Ovary (tissue), 10 donors: Measurements from ENCODE around the gene C8G. TPM values are rescaled to one million over a fixed set of nuclear protein-coding genes. Genes with fewer than 3 reads are reported as not detected.

ENCODE experiments used
- DNase-seq, 5 donors: peaks; one replicate each; pipeline ENCODE4 v3.0.0-alpha.2; 2019 to 2020
- H3K27ac ChIP-seq, 2 donors: fragments of 200-600 bp; one replicate each; pipeline versions ENCODE4 v1.5.1 to v1.8.0; 2019 to 2022
- H3K27me3 ChIP-seq: fragments of 200-600 bp; one replicate; pipeline ENCODE4 v1.8.0; 2022
- H3K36me3 ChIP-seq: fragments of 200-600 bp; sonication (generic); one replicate; pipeline ENCODE4 v1.5.1; 2019
- H3K4me1 ChIP-seq: one replicate; pipeline ENCODE4 v1.8.1; 2013; ENCODE audit warnings: mild to moderate bottlenecking, moderate library complexity; ENCODE audit not compliant: insufficient read depth
- H3K4me3 ChIP-seq: fragments of 200-600 bp; sonication (generic); one replicate; pipeline ENCODE4 v1.5.1; 2017
- H3K9me3 ChIP-seq, 2 donors: fragments of 200-600 bp in 1 of 2; sonication (generic) in 1 of 2; one replicate each; pipeline versions ENCODE4 v1.5.1 to v1.8.1; 2013 to 2019; ENCODE audit warnings: mild to moderate bottlenecking in 1 of 2, moderate library complexity in 1 of 2
- EP300 ChIP-seq: sonication (generic); formaldehyde crosslinking; IDR thresholded peaks from one replicate; pipeline ENCODE4 v1.6.1; 2017; ENCODE audit warnings: antibody characterized with exemption
- POLR2A ChIP-seq: fragments of 450-650 bp; IDR thresholded peaks from one replicate; pipeline ENCODE4 v1.6.1; 2017; ENCODE audit warnings: antibody characterized with exemption, mild to moderate bottlenecking, moderate library complexity
- WGBS, 3 donors: extraction: QIAGEN DNeasy Blood & Tissue Kit in 1 of 3; methylation state at CpG; one replicate each; pipeline versions ENCODE4 v1.1.5 to v1.1.7; 2013 to 2017; 5-methylcytosine and 5-hydroxymethylcytosine counted together
- intact Hi-C, 4 donors: fragments of 100-400 bp; cut with DNase I; formaldehyde crosslinking; loops; one replicate each; pipeline versions ENCODE4 v1.11.0 to v1.15.1; 2022 to 2023
- long read RNA-seq, 3 donors: library from polyadenylated mRNA in 2 of 3; unstranded in 2 of 3; transcript quantifications; one replicate each; pipeline ENCODE4 v2.0.0 and lab custom pipeline, GENCODE V29; 2021 to 2026
- polyA plus RNA-seq, 2 donors: library from polyadenylated mRNA; stranded (reverse); fragments of 200-250 nt in 1 of 2; fragments of 350-450 nt in 1 of 2; fragmentation: Illumina TruSeq in 1 of 2; extraction: RNeasy Lipid Tissue Mini Kit (QIAGEN cat#74804) in 1 of 2; gene quantifications; one replicate each; pipeline ENCODE4 v1.2.3, GENCODE V29; 2013 to 2014
- total RNA-seq, 7 donors: library from RNA; depleted of rRNA in 2 of 7; stranded (reverse); fragments of >200 nt in 2 of 7; fragmentation: NEBNext Ultra II Directional in 3 of 7; extraction: Animal tissue kit (Norgen Biotek cat#: 25700) in 3 of 7; gene quantifications; one replicate each; pipeline versions ENCODE4 v1.1.0 to v1.2.4, GENCODE V29; 2016 to 2023
- TF ChIP-seq, protein P1 (sequence below), 3 donors: fragments of 450-650 bp in 2 of 3; fragments of 200-600 bp in 1 of 3; IDR thresholded peaks; one replicate each; pipeline versions ENCODE4 v1.5.1 to v1.8.0; 2016 to 2022; ENCODE audit warnings: antibody characterized with exemption in 3 of 3, mild to moderate bottlenecking in 1 of 3
- donor health status: DM: no; HTN: no; CAD: no; lungs with moderate emphysema.
- donor health status: DM: no; HTN: no; CAD: no.
- donor health status: Bipolar disorder and iron deficiency.
- donor health status: DM: yes; HTN: yes; CAD: no.
- donor health status: DM: no; HTN: no; CAD: no.
- donor health status: DM: yes; HTN: yes; CAD: no.

The C8G gene
- total RNA-seq (under 1 TPM in 1 of 7 donors, not detected in 6; 1.00 TPM), polyA plus RNA-seq (under 1 TPM in 1 of 2 donors, not detected in 1; 0.38 TPM)
- long read RNA-seq, donor 1 = 0 reads
- long read RNA-seq, donor 2 = 0 reads
- long read RNA-seq, donor 3 = 0 reads

DNA sequence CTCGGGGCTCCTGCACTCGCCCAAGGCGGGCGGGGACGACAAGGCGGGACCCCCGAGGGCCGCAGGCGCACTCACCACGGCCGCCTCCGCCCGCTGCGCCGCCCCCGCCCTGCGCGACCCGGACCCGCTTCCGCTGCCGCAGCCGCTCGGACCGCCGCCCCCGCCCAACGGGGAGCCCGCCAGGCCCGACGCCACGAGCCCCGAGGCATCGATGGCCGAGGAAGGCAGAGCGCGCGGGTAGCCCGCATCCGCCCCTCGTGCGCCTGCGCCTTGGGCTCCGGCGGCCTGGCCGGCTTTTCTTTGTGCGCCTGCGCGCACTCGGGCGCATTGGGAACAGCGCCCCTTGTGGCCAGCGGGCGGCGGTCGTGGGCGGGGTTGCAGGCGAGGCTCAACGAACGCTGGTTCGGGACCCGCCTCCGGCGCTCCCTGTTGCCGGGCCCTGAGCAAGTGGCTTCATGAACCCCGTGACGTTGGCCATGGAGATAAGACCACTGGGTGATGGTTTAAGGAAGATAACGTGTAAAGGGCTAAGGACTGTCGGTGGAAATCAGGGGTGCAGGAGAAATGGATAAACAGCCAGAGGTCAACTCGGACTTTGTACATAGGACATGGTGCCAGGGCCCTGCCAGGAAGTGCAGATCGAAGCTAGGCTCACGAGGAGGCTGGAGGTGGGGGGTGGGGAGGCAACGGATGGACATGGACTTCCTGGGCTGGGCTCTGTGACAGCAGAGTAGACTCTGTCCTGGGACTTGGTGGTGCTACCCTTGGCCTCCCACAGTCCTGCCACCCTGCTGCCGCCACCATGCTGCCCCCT lies at the start of gene C8G, which contains the start of gene FBXW5:
C8G (plus strand) TSS at position 725 of the 814 bp plus-strand sequence; CDS start at position 803, 78 bp downstream.
FBXW5 (minus strand) TSS at position 220 of the 814 bp plus-strand sequence. CDS start 655 bp downstream, outside the sequence.
- intact Hi-C loops = loop anchor here in 1 of 4 donors (5.0 to 10.0 kb wide), 2 partner anchors 57 to 100 kb away; partner anchors contain the start of genes AJM1, PHPT1 and TRAF2
- WGBS, 3 donors = 4 to 14% (median 7%) methylated on average over 23 to 74 of the region's 74 CpGs

DNA sequence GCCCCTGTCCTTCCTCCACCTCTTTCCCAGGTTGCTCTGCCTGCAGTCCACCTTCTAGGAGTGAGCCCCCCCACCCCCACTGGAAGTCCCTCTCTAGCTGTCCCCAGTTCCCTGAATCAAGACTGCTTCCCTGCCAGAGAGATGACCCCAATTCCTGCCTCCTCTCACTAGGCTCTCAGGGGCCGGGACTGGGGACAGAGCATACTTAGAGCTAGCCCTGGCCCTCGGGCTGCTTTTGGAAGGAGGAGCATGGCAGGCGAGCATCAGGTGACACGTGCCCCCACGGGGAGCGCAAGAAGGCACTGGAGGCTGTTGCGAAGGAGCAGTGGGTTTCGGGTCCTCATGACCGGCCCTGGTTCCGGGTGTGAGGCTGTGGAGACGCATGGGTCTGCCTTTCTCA lies 49.0 kb upstream of the C8G start:
- Histone ChIP-seq H3K4me1 (no peaks in the 10 kb centered on the region), H3K27me3 (no peaks in the 10 kb centered on the region), H3K36me3 (no peaks in the 10 kb centered on the region), H3K27ac (no peak overlapping the region), H3K4me3 (no peak overlapping the region), H3K9me3 (no peaks in the 10 kb centered on the region)
- WGBS, 3 donors = 82 to 87% (median 83%) methylated on average over 11 of the region's 11 CpGs
- no peak for DNase-seq
- intact Hi-C loops = loop anchor here in 1 of 4 donors (5.0 kb wide), 1 partner anchor 36 kb away; no protein-coding TSS in a partner anchor
- no peak for TF ChIP-seq EP300
- no peak for TF ChIP-seq POLR2A
- TF ChIP-seq, protein P1, sequence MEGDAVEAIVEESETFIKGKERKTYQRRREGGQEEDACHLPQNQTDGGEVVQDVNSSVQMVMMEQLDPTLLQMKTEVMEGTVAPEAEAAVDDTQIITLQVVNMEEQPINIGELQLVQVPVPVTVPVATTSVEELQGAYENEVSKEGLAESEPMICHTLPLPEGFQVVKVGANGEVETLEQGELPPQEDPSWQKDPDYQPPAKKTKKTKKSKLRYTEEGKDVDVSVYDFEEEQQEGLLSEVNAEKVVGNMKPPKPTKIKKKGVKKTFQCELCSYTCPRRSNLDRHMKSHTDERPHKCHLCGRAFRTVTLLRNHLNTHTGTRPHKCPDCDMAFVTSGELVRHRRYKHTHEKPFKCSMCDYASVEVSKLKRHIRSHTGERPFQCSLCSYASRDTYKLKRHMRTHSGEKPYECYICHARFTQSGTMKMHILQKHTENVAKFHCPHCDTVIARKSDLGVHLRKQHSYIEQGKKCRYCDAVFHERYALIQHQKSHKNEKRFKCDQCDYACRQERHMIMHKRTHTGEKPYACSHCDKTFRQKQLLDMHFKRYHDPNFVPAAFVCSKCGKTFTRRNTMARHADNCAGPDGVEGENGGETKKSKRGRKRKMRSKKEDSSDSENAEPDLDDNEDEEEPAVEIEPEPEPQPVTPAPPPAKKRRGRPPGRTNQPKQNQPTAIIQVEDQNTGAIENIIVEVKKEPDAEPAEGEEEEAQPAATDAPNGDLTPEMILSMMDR (IDR thresholded peaks at IDR 0.05) = no peak

More for the DNA sequence above, at the start of gene C8G, which contains the start of gene FBXW5:
- Histone ChIP-seq H3K27ac (peak within 1 kb of the TSS; percentile 4 to 73), H3K4me3 (peak within 1 kb of the TSS; percentile 92), H3K36me3 (no peaks in the 10 kb centered on the region), H3K4me1 (peaks cover 9% of the 10 kb centered on the region), H3K27me3 (no peaks in the 10 kb centered on the region), H3K9me3 (no peaks in the 10 kb centered on the region)
- TF ChIP-seq POLR2A (peak; percentile 47), EP300 (no peak)
- TF ChIP-seq, protein P1 (IDR thresholded peaks at IDR 0.05) = peak; percentile 99 to 100 (median 99)
- peak; percentile 93 to 97 (median 95) for DNase-seq

DNA sequence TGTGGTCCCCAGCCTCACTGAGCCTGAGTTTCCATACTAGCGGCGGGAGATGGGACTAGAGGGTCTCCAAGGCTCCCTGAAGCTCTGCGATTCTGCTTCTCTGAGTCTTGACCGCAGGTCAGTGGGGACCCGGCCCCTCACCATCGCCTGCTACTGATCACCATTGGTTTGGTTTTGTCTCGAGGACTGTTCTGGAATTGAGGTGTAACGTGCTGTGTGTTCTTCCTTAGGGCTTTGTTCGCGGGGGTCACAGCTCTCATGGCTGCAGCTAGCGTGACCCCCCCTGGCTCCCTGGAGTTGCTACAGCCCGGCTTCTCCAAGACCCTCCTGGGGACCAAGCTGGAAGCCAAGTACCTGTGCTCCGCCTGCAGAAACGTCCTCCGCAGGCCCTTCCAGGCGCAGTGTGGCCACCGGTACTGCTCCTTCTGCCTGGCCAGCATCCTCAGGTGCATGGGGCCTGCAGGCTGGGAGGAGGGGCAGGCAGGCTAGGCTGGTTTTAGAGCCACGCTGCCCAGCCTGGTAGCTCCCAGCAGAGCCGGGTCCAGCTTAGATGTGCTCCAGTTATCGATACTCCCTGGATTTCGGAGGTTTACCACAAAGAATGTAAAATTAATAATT lies 46.5 kb upstream of the C8G start:
- no peak overlapping the region for H3K4me3 ChIP-seq
- no peaks in the 10 kb centered on the region for H3K9me3 ChIP-seq
- H3K27me3 ChIP-seq = no peaks in the 10 kb centered on the region
- intact Hi-C loops = loop anchor here in 1 of 4 donors (5.0 kb wide), 1 partner anchor 34 kb away; no protein-coding TSS in a partner anchor
- peaks cover 4% of the 10 kb centered on the region for H3K4me1 ChIP-seq
- no peak for DNase-seq
- no peak overlapping the region for H3K27ac ChIP-seq
- 89 to 91% (median 89%) methylated on average over 20 to 21 of the region's 21 CpGs for WGBS, 3 donors
- TF ChIP-seq POLR2A = no peak
- no peak for TF ChIP-seq EP300
- TF ChIP-seq, protein P1 (IDR thresholded peaks at IDR 0.05) = no peak
- no peaks in the 10 kb centered on the region for H3K36me3 ChIP-seq

DNA sequence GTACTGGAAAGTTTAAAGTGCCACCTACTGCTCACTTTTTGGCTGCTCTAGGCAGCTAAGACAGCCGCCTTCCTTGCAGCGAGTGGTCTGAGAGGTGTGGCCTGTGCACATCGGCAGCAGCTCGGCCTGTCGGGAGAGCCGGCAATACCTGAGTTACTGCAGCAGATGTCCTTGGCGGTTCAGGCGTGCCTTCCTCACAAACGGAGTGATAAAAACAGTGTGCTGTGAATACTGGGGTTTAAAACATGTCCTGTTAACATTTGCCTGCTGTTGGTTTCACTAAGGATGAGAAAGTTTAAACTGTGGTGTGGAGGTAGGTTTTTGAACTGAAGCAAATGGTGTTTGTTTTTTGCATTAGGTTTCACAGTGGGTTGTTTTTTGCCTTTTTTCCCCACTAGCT lies 45.8 kb upstream of the C8G start:
- 18 to 29% (median 24%) methylated on average over 9 of the region's 9 CpGs for WGBS, 3 donors
- no peaks in the 10 kb centered on the region for H3K36me3 ChIP-seq
- intact Hi-C loops = loop anchor here in 1 of 4 donors (5.0 kb wide), 1 partner anchor 33 kb away; no protein-coding TSS in a partner anchor
- H3K9me3 ChIP-seq = no peaks in the 10 kb centered on the region
- no peaks in the 10 kb centered on the region for H3K27me3 ChIP-seq
- no peak overlapping the region for H3K4me3 ChIP-seq
- DNase-seq = no peak
- no peak overlapping the region for H3K27ac ChIP-seq
- H3K4me1 ChIP-seq = peaks cover 4% of the 10 kb centered on the region
- TF ChIP-seq EP300 (no peak), POLR2A (no peak)
- TF ChIP-seq, protein P1 (IDR thresholded peaks at IDR 0.05) = no peak
